ENCODE results near the gene DPP6.

Gene DPP6

GRCh38 chr7:154577141-154577873 is 525.1 kb downstream of the DPP6 start:
- TF ChIP-seq TCF12 (IDR thresholded peaks at IDR 0.05; ENCODE audit: low read depth) = no peak
- TF ChIP-seq TEAD4 (IDR thresholded peaks at IDR 0.05) = no peak
- no peak for TF ChIP-seq NFIC (IDR thresholded peaks at IDR 0.05)

- no peak for TF ChIP-seq RAD21 (IDR thresholded peaks at IDR 0.05; ENCODE audit: low read depth)
- TF ChIP-seq REST (IDR thresholded peaks at IDR 0.05; ENCODE audit: low read depth) = no peak
Measured at GRCh38 chr7:154578336-154578735, 526.1 kb downstream of the DPP6 start.

- no peak for TF ChIP-seq NFIC (IDR thresholded peaks at IDR 0.05)
- TF ChIP-seq CREB1 (IDR thresholded peaks at IDR 0.05; ENCODE audit: low read depth) = no peak
- TF ChIP-seq TCF12 (IDR thresholded peaks at IDR 0.05; ENCODE audit: low read depth) = no peak
- TF ChIP-seq YY1 (IDR thresholded peaks at IDR 0.05; ENCODE audit: low read depth) = no peak
- TF ChIP-seq ZBTB7A (IDR thresholded peaks at IDR 0.05; ENCODE audit: low read depth) = no peak
- TF ChIP-seq EP300 (IDR thresholded peaks at IDR 0.05; ENCODE audit: borderline replicate concordance) = no peak
Measured at GRCh38 chr7:154579711-154580110, 527.5 kb downstream of the DPP6 start.

- TF ChIP-seq YY1 (IDR thresholded peaks at IDR 0.05; ENCODE audit: low read depth) = no peak
- TF ChIP-seq ZBTB7A (IDR thresholded peaks at IDR 0.05; ENCODE audit: low read depth) = no peak
- no peak for TF ChIP-seq MAX (IDR thresholded peaks at IDR 0.05)
Measured at GRCh38 chr7:154581251-154581890, 529.2 kb downstream of the DPP6 start.

GRCh38 chr7:154583454-154583853 is 531.3 kb downstream of the DPP6 start:
- no peak for TF ChIP-seq CREB1 (IDR thresholded peaks at IDR 0.05; ENCODE audit: low read depth)

GRCh38 chr7:154584352-154585252 is 532.4 kb downstream of the DPP6 start:
- TF ChIP-seq EP300 (IDR thresholded peaks at IDR 0.05; ENCODE audit: borderline replicate concordance) (no peak), EGR1 (IDR thresholded peaks at IDR 0.05) (no peak)

GRCh38 chr7:154587792-154588191 is 535.6 kb downstream of the DPP6 start:
- TF ChIP-seq TCF12 (IDR thresholded peaks at IDR 0.05; ENCODE audit: low read depth) = no peak
- no peak for TF ChIP-seq YY1 (IDR thresholded peaks at IDR 0.05; ENCODE audit: low read depth)
- TF ChIP-seq RAD21 (IDR thresholded peaks at IDR 0.05; ENCODE audit: low read depth) = no peak

- TF ChIP-seq EGR1 (IDR thresholded peaks at IDR 0.05) (no peak), EP300 (IDR thresholded peaks at IDR 0.05; ENCODE audit: borderline replicate concordance) (no peak), ZBTB7A (IDR thresholded peaks at IDR 0.05; ENCODE audit: low read depth) (no peak), FOXM1 (IDR thresholded peaks at IDR 0.05; ENCODE audit: borderline replicate concordance, low read depth) (no peak), REST (IDR thresholded peaks at IDR 0.05; ENCODE audit: low read depth) (no peak), YY1 (IDR thresholded peaks at IDR 0.05; ENCODE audit: low read depth) (no peak), MAX (IDR thresholded peaks at IDR 0.05) (no peak), CREB1 (IDR thresholded peaks at IDR 0.05; ENCODE audit: low read depth) (no peak), CEBPB (IDR thresholded peaks at IDR 0.05) (no peak), NFIC (IDR thresholded peaks at IDR 0.05) (no peak), RAD21 (IDR thresholded peaks at IDR 0.05; ENCODE audit: low read depth) (no peak), TEAD4 (IDR thresholded peaks at IDR 0.05) (no peak), TAF1 (IDR thresholded peaks at IDR 0.05; ENCODE audit: low read depth) (no peak), TCF12 (IDR thresholded peaks at IDR 0.05; ENCODE audit: low read depth) (no peak), USF1 (IDR thresholded peaks at IDR 0.05) (no peak)
Measured at GRCh38 chr7:154591544-154591943, 539.3 kb downstream of the DPP6 start.

All from Ishikawa (cell line).